Measurements from ENCODE around the gene LRRC36.

Gene LRRC36

GRCh38 chr16:67396159-67397035, 69.8 kb downstream of the LRRC36 start:
- H3K4me1 ChIP-seq (ENCODE audit: control insufficient read depth, insufficient read depth, low read length, unreplicated experiment): peaks cover 29% of the 10 kb centered on the region
- H3K36me3 ChIP-seq (ENCODE audit: insufficient read depth, low read length): no peaks in the 10 kb centered on the region
- peaks cover 9% of the 10 kb centered on the region for H3K27me3 ChIP-seq (ENCODE audit: insufficient read depth, low read length)
- no peaks in the 10 kb centered on the region for H3K79me2 ChIP-seq (ENCODE audit: control insufficient read depth, insufficient read depth, low read length, unreplicated experiment)
- H2AFZ ChIP-seq (ENCODE audit: low read length, unreplicated experiment): no peak overlapping the region
- H3K4me3 ChIP-seq (ENCODE audit: low read depth, low read length): no peak overlapping the region
- H3K27ac ChIP-seq (ENCODE audit: low read depth, low read length): peak overlapping the region; percentile 34; the same call in 1 of the 2 replicates

GRCh38 chr16:67397036-67397801, 70.6 kb downstream of the LRRC36 start:
- H3K4me3 ChIP-seq (ENCODE audit: low read depth, low read length): no peak overlapping the region
- peaks cover 9% of the 10 kb centered on the region for H3K27me3 ChIP-seq (ENCODE audit: insufficient read depth, low read length)
- peak overlapping the region; percentile 34; the same call in 1 of the 2 replicates for H3K27ac ChIP-seq (ENCODE audit: low read depth, low read length)
- no peaks in the 10 kb centered on the region for H3K79me2 ChIP-seq (ENCODE audit: control insufficient read depth, insufficient read depth, low read length, unreplicated experiment)
- no peak overlapping the region for H2AFZ ChIP-seq (ENCODE audit: low read length, unreplicated experiment)
- no peaks in the 10 kb centered on the region for H3K36me3 ChIP-seq (ENCODE audit: insufficient read depth, low read length)
- H3K4me1 ChIP-seq (ENCODE audit: control insufficient read depth, insufficient read depth, low read length, unreplicated experiment): peaks cover 29% of the 10 kb centered on the region

- peaks cover 24% of the 10 kb centered on the region for H3K4me1 ChIP-seq (ENCODE audit: control insufficient read depth, insufficient read depth, low read length, unreplicated experiment)
Measured at GRCh38 chr16:67397812-67398545, 71.4 kb downstream of the LRRC36 start.

GRCh38 chr16:67398546-67399217, 72.1 kb downstream of the LRRC36 start:
- Histone ChIP-seq H3K27me3 (ENCODE audit: insufficient read depth, low read length) (peaks cover 7% of the 10 kb centered on the region), H3K27ac (ENCODE audit: low read depth, low read length) (no peak overlapping the region), H3K4me1 (ENCODE audit: control insufficient read depth, insufficient read depth, low read length, unreplicated experiment) (peaks cover 19% of the 10 kb centered on the region), H3K79me2 (ENCODE audit: control insufficient read depth, insufficient read depth, low read length, unreplicated experiment) (no peaks in the 10 kb centered on the region), H2AFZ (ENCODE audit: low read length, unreplicated experiment) (no peak overlapping the region), H3K36me3 (ENCODE audit: insufficient read depth, low read length) (no peaks in the 10 kb centered on the region), H3K4me3 (ENCODE audit: low read depth, low read length) (no peak overlapping the region)

More at GRCh38 chr16:67397812-67398545, 71.4 kb downstream of the LRRC36 start:
- H3K79me2 ChIP-seq (ENCODE audit: control insufficient read depth, insufficient read depth, low read length, unreplicated experiment): no peaks in the 10 kb centered on the region
- H3K27me3 ChIP-seq (ENCODE audit: insufficient read depth, low read length): peaks cover 9% of the 10 kb centered on the region
- no peak overlapping the region for H3K27ac ChIP-seq (ENCODE audit: low read depth, low read length)
- H3K4me3 ChIP-seq (ENCODE audit: low read depth, low read length): no peak overlapping the region
- H3K36me3 ChIP-seq (ENCODE audit: insufficient read depth, low read length): no peaks in the 10 kb centered on the region
- H2AFZ ChIP-seq (ENCODE audit: low read length, unreplicated experiment): no peak overlapping the region

- no peak overlapping the region for H3K27ac ChIP-seq (ENCODE audit: low read depth, low read length)
- no peak overlapping the region for H2AFZ ChIP-seq (ENCODE audit: low read length, unreplicated experiment)
- H3K4me1 ChIP-seq (ENCODE audit: control insufficient read depth, insufficient read depth, low read length, unreplicated experiment): peaks cover 17% of the 10 kb centered on the region
- peaks cover 1% of the 10 kb centered on the region for H3K27me3 ChIP-seq (ENCODE audit: insufficient read depth, low read length)
- no peaks in the 10 kb centered on the region for H3K79me2 ChIP-seq (ENCODE audit: control insufficient read depth, insufficient read depth, low read length, unreplicated experiment)
- no peak overlapping the region for H3K4me3 ChIP-seq (ENCODE audit: low read depth, low read length)
- H3K36me3 ChIP-seq (ENCODE audit: insufficient read depth, low read length): no peaks in the 10 kb centered on the region
Measured at GRCh38 chr16:67399218-67399733, 72.7 kb downstream of the LRRC36 start.

GRCh38 chr16:67399749-67400704, 73.4 kb downstream of the LRRC36 start:
- no peak overlapping the region for H3K27ac ChIP-seq (ENCODE audit: low read depth, low read length)
- H3K36me3 ChIP-seq (ENCODE audit: insufficient read depth, low read length): no peaks in the 10 kb centered on the region
- H3K4me1 ChIP-seq (ENCODE audit: control insufficient read depth, insufficient read depth, low read length, unreplicated experiment): peaks cover 18% of the 10 kb centered on the region
- H3K4me3 ChIP-seq (ENCODE audit: low read depth, low read length): no peak overlapping the region
- no peak overlapping the region for H2AFZ ChIP-seq (ENCODE audit: low read length, unreplicated experiment)
- H3K27me3 ChIP-seq (ENCODE audit: insufficient read depth, low read length): no peaks in the 10 kb centered on the region
- no peaks in the 10 kb centered on the region for H3K79me2 ChIP-seq (ENCODE audit: control insufficient read depth, insufficient read depth, low read length, unreplicated experiment)

- no peaks in the 10 kb centered on the region for H3K36me3 ChIP-seq (ENCODE audit: insufficient read depth, low read length)
- no peak overlapping the region for H3K4me3 ChIP-seq (ENCODE audit: low read depth, low read length)
- peaks cover 20% of the 10 kb centered on the region for H3K4me1 ChIP-seq (ENCODE audit: control insufficient read depth, insufficient read depth, low read length, unreplicated experiment)
- H3K79me2 ChIP-seq (ENCODE audit: control insufficient read depth, insufficient read depth, low read length, unreplicated experiment): no peaks in the 10 kb centered on the region
- H3K27ac ChIP-seq (ENCODE audit: low read depth, low read length): no peak overlapping the region
- H2AFZ ChIP-seq (ENCODE audit: low read length, unreplicated experiment): no peak overlapping the region
- no peaks in the 10 kb centered on the region for H3K27me3 ChIP-seq (ENCODE audit: insufficient read depth, low read length)
Measured at GRCh38 chr16:67400901-67401300, 74.3 kb downstream of the LRRC36 start.

GRCh38 chr16:67403976-67404555, 77.5 kb downstream of the LRRC36 start:
- peaks cover 30% of the 10 kb centered on the region for H3K4me1 ChIP-seq (ENCODE audit: control insufficient read depth, insufficient read depth, low read length, unreplicated experiment)
- no peak overlapping the region for H2AFZ ChIP-seq (ENCODE audit: low read length, unreplicated experiment)
- H3K27ac ChIP-seq (ENCODE audit: low read depth, low read length): no peak overlapping the region
- no peaks in the 10 kb centered on the region for H3K36me3 ChIP-seq (ENCODE audit: insufficient read depth, low read length)
- no peak overlapping the region for H3K4me3 ChIP-seq (ENCODE audit: low read depth, low read length)
- H3K79me2 ChIP-seq (ENCODE audit: control insufficient read depth, insufficient read depth, low read length, unreplicated experiment): no peaks in the 10 kb centered on the region
- no peaks in the 10 kb centered on the region for H3K27me3 ChIP-seq (ENCODE audit: insufficient read depth, low read length)

GRCh38 chr16:67404740-67405226, 78.2 kb downstream of the LRRC36 start:
- Histone ChIP-seq H3K4me3 (ENCODE audit: low read depth, low read length) (no peak overlapping the region), H2AFZ (ENCODE audit: low read length, unreplicated experiment) (no peak overlapping the region), H3K79me2 (ENCODE audit: control insufficient read depth, insufficient read depth, low read length, unreplicated experiment) (no peaks in the 10 kb centered on the region), H3K4me1 (ENCODE audit: control insufficient read depth, insufficient read depth, low read length, unreplicated experiment) (peaks cover 30% of the 10 kb centered on the region), H3K27ac (ENCODE audit: low read depth, low read length) (no peak overlapping the region), H3K27me3 (ENCODE audit: insufficient read depth, low read length) (no peaks in the 10 kb centered on the region), H3K36me3 (ENCODE audit: insufficient read depth, low read length) (no peaks in the 10 kb centered on the region)
